ENCODE results near the gene NACC2.

DNA sequence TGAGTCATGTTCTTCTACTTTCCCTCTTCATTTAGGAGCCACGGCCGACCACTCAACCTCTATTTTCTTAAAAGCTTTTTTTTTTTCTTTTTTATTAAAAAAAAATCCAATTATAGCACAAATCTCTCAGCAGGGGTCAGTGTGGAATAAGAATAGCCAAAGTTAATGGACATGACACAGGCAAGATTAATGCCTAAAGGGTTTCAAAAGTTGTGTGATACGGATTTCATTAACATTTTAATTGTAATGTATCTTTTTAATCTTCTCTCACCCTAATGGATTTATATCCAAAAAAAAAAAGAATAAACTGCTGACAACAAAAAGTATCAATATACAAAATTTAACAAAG lies 5.4 kb downstream of the NACC2 start:
- TF ChIP-seq, protein P1, sequence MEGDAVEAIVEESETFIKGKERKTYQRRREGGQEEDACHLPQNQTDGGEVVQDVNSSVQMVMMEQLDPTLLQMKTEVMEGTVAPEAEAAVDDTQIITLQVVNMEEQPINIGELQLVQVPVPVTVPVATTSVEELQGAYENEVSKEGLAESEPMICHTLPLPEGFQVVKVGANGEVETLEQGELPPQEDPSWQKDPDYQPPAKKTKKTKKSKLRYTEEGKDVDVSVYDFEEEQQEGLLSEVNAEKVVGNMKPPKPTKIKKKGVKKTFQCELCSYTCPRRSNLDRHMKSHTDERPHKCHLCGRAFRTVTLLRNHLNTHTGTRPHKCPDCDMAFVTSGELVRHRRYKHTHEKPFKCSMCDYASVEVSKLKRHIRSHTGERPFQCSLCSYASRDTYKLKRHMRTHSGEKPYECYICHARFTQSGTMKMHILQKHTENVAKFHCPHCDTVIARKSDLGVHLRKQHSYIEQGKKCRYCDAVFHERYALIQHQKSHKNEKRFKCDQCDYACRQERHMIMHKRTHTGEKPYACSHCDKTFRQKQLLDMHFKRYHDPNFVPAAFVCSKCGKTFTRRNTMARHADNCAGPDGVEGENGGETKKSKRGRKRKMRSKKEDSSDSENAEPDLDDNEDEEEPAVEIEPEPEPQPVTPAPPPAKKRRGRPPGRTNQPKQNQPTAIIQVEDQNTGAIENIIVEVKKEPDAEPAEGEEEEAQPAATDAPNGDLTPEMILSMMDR (IDR thresholded peaks at IDR 0.05; ENCODE audit: insufficient read depth, low read depth, low read length), result peak; percentile 40
- TF ChIP-seq EZH2 (IDR thresholded peaks at IDR 0.05; ENCODE audit: insufficient read depth, low read length), result no peak

Measured in astrocyte (in vitro differentiated cells and primary cell).